ENCODE measurements around the gene TFB2M.

TFB2M gene

GRCh38 chr1:246597971-246598370 lies 31.9 kb upstream of the TFB2M start:
- no peaks in the 10 kb centered on the region for H3K27me3 ChIP-seq (ENCODE audit: insufficient read depth, poor library complexity, severe bottlenecking)
- no peak overlapping the region for H3K4me3 ChIP-seq (ENCODE audit: severe bottlenecking)
- ATAC-seq (ENCODE audit: low read depth) (no peak), DNase-seq (ENCODE audit: low spot score) (no peak)
- TF ChIP-seq, protein P1, sequence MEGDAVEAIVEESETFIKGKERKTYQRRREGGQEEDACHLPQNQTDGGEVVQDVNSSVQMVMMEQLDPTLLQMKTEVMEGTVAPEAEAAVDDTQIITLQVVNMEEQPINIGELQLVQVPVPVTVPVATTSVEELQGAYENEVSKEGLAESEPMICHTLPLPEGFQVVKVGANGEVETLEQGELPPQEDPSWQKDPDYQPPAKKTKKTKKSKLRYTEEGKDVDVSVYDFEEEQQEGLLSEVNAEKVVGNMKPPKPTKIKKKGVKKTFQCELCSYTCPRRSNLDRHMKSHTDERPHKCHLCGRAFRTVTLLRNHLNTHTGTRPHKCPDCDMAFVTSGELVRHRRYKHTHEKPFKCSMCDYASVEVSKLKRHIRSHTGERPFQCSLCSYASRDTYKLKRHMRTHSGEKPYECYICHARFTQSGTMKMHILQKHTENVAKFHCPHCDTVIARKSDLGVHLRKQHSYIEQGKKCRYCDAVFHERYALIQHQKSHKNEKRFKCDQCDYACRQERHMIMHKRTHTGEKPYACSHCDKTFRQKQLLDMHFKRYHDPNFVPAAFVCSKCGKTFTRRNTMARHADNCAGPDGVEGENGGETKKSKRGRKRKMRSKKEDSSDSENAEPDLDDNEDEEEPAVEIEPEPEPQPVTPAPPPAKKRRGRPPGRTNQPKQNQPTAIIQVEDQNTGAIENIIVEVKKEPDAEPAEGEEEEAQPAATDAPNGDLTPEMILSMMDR (IDR thresholded peaks at IDR 0.05; ENCODE audit: poor library complexity, severe bottlenecking), result no peak
- no peak overlapping the region for H3K27ac ChIP-seq (ENCODE audit: poor library complexity, severe bottlenecking)
- no peaks in the 10 kb centered on the region for H3K9me3 ChIP-seq (ENCODE audit: severe bottlenecking)
- peaks cover 6% of the 10 kb centered on the region; the same call in 1 of the 2 replicates for H3K36me3 ChIP-seq (ENCODE audit: low read depth)
- H3K4me1 ChIP-seq (ENCODE audit: insufficient read depth, poor library complexity, severe bottlenecking), result peaks cover 12% of the 10 kb centered on the region

DNA sequence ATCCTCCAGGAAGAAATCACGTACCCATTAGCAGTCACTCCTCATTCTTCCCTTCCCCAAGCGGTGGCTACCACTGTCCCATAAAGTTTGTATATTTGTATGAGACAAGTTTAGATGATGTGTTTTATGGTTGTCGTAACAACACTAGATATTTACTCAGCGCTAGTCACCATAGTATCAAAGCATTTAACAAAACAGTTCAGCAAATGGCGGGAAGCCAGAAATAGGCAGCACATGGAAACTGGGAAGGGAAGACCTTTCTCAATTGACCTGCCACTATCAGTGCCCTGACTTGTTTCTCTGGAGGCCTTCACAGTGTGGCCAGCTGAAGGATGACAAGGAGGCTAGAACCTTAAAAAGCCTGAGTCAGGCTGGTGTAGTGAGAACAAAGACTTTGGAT lies 31.3 kb upstream of the TFB2M start:
- H3K4me3 ChIP-seq (ENCODE audit: severe bottlenecking), result no peak overlapping the region
- H3K36me3 ChIP-seq (ENCODE audit: low read depth), result peaks cover 6% of the 10 kb centered on the region; the same call in 1 of the 2 replicates
- TF ChIP-seq, protein P1 (IDR thresholded peaks at IDR 0.05; ENCODE audit: poor library complexity, severe bottlenecking), result no peak
- DNase-seq (ENCODE audit: low spot score) (no peak), ATAC-seq (ENCODE audit: low read depth) (peak; percentile 75)
- no peak overlapping the region for H3K27ac ChIP-seq (ENCODE audit: poor library complexity, severe bottlenecking)
- H3K27me3 ChIP-seq (ENCODE audit: insufficient read depth, poor library complexity, severe bottlenecking), result no peaks in the 10 kb centered on the region
- no peaks in the 10 kb centered on the region for H3K9me3 ChIP-seq (ENCODE audit: severe bottlenecking)
- H3K4me1 ChIP-seq (ENCODE audit: insufficient read depth, poor library complexity, severe bottlenecking), result peaks cover 12% of the 10 kb centered on the region

- peaks cover 6% of the 10 kb centered on the region; the same call in 1 of the 2 replicates for H3K36me3 ChIP-seq (ENCODE audit: low read depth)
- DNase-seq (ENCODE audit: low spot score), result no peak
- no peaks in the 10 kb centered on the region for H3K9me3 ChIP-seq (ENCODE audit: severe bottlenecking)
- no peak for ATAC-seq (ENCODE audit: low read depth)
- TF ChIP-seq, protein P1 (IDR thresholded peaks at IDR 0.05; ENCODE audit: poor library complexity, severe bottlenecking), result no peak
- no peaks in the 10 kb centered on the region for H3K27me3 ChIP-seq (ENCODE audit: insufficient read depth, poor library complexity, severe bottlenecking)
- H3K4me3 ChIP-seq (ENCODE audit: severe bottlenecking), result no peak overlapping the region
- no peak overlapping the region for H3K27ac ChIP-seq (ENCODE audit: poor library complexity, severe bottlenecking)
- H3K4me1 ChIP-seq (ENCODE audit: insufficient read depth, poor library complexity, severe bottlenecking), result peaks cover 12% of the 10 kb centered on the region
Observed at GRCh38 chr1:246595146-246595545, 29.1 kb upstream of the TFB2M start.

DNA sequence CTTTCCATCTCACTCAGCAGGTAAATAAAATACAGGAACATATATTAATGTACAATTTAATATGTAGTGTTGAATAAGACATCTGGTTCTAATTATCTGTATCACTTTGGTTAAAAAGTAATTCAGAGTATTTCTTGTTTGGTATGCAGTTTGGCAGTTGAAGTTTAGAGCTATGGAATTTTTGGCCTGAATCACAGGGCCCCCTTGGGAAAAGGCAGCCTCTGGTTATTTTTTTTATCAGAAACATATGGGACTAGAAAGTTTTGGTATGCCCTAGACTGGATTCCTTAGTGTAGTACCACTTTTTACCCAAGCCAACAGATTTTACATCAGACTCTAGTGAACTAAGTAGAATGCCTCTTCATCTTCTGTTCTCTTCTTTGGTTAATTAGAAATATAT lies 26.6 kb upstream of the TFB2M start:
- ATAC-seq (ENCODE audit: low read depth), result no peak
- Histone ChIP-seq H3K27ac (ENCODE audit: poor library complexity, severe bottlenecking) (no peak overlapping the region), H3K4me1 (ENCODE audit: insufficient read depth, poor library complexity, severe bottlenecking) (peaks cover 22% of the 10 kb centered on the region), H3K27me3 (ENCODE audit: insufficient read depth, poor library complexity, severe bottlenecking) (no peaks in the 10 kb centered on the region), H3K4me3 (ENCODE audit: severe bottlenecking) (no peak overlapping the region), H3K36me3 (ENCODE audit: low read depth) (peaks cover 6% of the 10 kb centered on the region; the same call in 1 of the 2 replicates), H3K9me3 (ENCODE audit: severe bottlenecking) (no peaks in the 10 kb centered on the region)
- DNase-seq (ENCODE audit: low spot score), result no peak
- TF ChIP-seq, protein P1 (IDR thresholded peaks at IDR 0.05; ENCODE audit: poor library complexity, severe bottlenecking), result no peak

GRCh38 chr1:246591958-246592357 lies 25.9 kb upstream of the TFB2M start:
- Histone ChIP-seq H3K27me3 (ENCODE audit: insufficient read depth, poor library complexity, severe bottlenecking) (no peaks in the 10 kb centered on the region), H3K27ac (ENCODE audit: poor library complexity, severe bottlenecking) (no peak overlapping the region), H3K4me1 (ENCODE audit: insufficient read depth, poor library complexity, severe bottlenecking) (peaks cover 22% of the 10 kb centered on the region), H3K4me3 (ENCODE audit: severe bottlenecking) (no peak overlapping the region), H3K36me3 (ENCODE audit: low read depth) (peaks cover 5% of the 10 kb centered on the region; the same call in 1 of the 2 replicates), H3K9me3 (ENCODE audit: severe bottlenecking) (no peaks in the 10 kb centered on the region)
- DNase-seq (ENCODE audit: low spot score) (no peak), ATAC-seq (ENCODE audit: low read depth) (no peak)
- TF ChIP-seq, protein P1 (IDR thresholded peaks at IDR 0.05; ENCODE audit: poor library complexity, severe bottlenecking), result no peak
